ENCODE results near the gene BTBD2.

The BTBD2 gene

GRCh38 chr19:1981253-1981652 lies 34.3 kb downstream of the BTBD2 start:
- no peak for DNase-seq

GRCh38 chr19:1980809-1981181 lies 34.7 kb downstream of the BTBD2 start:
- no peak for DNase-seq

GRCh38 chr19:1980091-1980808 lies 35.3 kb downstream of the BTBD2 start:
- no peak for DNase-seq

DNA sequence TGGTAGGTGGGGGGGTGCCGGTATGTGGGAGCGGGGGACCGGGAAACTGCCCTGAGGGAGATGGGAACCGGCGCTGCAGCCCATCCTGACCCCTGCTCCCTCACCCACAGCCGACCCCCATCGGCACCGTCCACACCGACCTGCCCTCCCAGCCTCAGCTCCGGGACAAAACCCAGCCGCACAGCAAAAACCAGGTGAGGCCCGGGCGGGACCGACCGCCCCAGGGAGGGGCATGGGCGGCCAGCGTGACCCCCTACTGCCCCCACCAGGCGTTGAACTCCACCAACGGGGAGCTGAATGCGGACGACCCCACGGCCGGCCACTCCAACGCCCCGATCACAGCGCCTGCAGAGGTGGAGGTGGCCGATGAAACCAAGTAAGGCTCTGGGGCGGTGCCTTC lies 35.9 kb downstream of the BTBD2 start:
- no peak for DNase-seq

- no peak for DNase-seq
Measured at GRCh38 chr19:1979017-1979416, 36.5 kb downstream of the BTBD2 start.

- DNase-seq, result no peak
Measured at GRCh38 chr19:1978346-1978894, 37.1 kb downstream of the BTBD2 start.

GRCh38 chr19:1977120-1977519 lies 38.4 kb downstream of the BTBD2 start:
- no peak for DNase-seq

DNA sequence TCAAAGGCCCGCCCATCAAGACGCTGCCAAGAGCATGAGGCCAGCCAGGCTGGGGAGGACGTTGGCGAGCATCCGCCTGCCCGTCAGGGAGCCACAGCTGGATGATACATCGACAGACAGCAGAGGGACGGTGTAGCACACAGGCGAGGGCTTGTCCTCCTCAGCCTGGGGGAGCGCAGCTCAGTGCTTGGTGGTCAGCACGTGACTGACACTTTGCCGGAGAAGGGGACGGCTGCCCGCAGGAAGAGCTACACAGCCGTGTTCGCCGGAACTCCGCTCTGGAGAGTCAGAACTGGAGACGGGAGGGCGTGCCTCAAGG lies 40.4 kb downstream of the BTBD2 start:
- DNase-seq, result no peak

DNA sequence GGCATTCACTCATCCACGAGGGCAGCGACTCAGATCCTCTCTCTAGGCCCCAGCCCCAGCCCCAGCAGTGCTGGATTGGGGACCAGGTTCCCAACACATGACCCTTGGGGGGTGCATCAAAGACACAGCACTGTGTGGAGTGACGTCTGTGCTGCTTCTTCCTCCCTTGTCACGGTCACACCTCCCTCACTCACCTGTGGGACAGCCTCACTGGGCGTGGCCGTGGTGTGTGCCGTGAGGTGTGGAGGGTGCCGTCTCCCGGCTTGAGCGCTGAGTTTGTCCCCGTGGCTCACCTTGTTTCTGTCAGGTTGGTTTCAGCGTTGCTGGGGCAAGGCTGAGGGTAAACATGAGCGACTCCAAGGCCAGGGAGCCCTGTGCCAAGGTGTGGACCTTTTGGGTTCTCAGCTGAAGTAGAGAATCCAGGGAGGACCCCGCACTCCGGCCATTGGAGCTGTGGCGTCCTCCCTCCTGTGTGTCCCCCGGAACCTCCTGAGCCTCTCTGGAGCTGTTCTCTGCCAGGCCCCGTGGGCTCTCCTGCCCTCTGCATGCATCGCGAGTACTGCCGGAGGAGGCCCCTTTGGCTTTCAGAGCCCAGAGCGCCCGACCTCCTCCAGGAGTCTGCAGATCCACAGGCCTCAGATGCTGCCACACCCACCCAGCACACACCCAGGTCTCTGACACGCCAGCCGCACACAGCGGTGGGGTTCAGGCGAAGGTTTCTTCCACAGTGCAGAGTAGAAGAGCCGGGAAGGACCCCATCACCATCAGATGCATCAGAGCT lies 40.9 kb downstream of the BTBD2 start:
- DNase-seq, result no peak

DNA sequence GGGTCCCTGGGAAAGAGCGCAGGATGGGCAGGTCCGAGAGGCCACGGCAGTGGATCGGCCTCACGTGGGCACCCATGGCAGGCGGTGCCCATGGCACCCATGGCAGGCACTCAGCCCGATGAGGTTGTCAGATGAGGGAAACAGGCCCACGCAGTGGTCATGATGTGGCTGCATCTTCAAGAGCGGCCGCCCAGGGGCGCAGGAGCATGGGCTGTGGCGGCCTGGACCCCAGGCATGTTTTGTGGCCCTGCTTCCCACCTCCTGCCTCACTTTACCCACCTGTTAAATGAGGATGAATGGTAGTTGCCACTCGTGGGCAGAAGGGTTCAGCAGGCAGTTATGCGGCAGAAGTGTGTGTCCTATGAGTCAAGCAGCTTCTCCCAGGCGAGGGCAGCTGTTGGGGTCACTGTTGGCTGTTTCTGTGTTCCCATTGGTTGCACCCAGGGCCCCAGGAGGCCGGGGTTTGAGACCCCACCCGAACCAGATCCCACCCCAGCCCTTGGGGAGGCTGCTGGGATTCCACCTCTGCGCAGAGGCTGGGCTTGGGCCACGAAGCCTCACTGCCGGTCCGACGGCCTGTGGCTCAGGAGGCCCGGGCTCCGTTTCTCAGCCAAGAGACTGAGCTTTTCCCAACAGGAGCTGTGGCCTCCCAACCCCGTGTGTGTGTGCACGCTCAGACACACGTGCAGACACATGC lies 44.6 kb downstream of the BTBD2 start:
- DNase-seq, result no peak

GRCh38 chr19:1970003-1970805 lies 45.3 kb downstream of the BTBD2 start:
- no peak for DNase-seq

- no peak for DNase-seq
Measured at GRCh38 chr19:1969176-1970002, 46.1 kb downstream of the BTBD2 start.

DNA sequence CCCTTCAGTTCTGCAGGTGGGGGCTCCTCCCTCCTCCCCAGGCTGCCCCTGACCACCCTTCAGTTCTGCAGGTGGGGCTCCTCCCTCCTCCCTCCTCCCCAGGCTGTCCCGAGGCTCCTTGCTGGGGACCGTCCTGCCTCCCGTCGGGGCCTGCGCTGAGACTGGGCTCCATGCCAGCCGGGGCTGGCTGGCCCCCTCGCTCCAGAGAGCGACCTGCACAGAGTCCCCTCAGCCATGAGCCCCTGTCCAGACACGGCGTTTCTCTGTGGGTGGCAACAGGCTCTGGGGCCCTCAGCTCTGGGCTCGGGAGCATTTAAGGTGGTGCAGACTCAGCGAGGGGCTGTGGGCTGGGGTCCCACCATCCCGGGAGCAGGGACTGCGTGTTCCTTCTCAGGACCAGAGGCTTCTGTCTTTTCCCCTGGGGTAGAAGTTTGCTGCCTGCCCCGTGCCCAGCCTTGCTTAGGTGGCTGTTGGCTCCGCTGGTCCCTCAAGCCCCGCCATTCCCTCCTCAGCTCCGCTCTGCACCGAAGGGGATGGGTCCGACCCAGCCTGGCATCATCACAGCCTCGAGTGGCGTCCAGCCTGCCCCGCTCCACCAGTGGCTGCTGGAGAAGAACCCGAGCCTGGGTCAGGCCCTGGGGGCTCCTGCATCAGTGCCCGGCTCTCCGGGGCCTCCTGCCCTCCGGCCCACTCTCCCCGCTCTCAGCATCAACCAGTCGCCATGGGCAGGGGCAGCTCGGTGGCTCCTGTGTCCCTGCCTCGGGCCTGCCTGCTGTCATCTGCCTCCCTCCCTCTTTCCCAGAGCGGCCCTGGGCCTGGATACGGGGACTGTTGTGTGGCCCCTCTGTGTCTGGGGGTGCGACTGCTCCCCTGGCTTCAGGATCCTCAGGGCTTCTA lies 47.0 kb downstream of the BTBD2 start:
- no peak for DNase-seq

GRCh38 chr19:1967087-1967608 lies 48.4 kb downstream of the BTBD2 start:
- DNase-seq, result no peak

DNA sequence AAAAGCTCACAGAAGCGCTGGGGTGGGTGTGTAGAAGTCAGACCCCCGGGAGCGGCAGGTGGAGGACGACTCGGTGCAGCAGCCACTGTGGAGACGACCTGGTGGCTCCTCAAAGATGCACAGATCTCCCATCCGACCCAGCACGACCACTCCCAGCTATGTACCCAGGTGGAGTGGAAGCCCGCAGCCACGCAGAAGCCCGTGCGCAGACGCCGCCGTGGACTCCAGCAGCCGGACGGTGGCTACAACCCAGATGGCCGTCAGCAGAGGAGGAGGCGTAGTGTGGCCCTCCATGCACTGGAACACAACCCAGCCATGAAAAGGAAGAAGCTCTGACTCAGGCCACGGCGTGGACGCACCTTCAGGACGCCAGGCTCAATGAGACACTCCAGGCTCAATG lies 52.8 kb downstream of the BTBD2 start:
- DNase-seq, result no peak

- no peak for DNase-seq
Measured at GRCh38 chr19:1961000-1961883, 54.3 kb downstream of the BTBD2 start.

GRCh38 chr19:1959928-1960589 lies 55.5 kb downstream of the BTBD2 start:
- DNase-seq, result no peak

DNA sequence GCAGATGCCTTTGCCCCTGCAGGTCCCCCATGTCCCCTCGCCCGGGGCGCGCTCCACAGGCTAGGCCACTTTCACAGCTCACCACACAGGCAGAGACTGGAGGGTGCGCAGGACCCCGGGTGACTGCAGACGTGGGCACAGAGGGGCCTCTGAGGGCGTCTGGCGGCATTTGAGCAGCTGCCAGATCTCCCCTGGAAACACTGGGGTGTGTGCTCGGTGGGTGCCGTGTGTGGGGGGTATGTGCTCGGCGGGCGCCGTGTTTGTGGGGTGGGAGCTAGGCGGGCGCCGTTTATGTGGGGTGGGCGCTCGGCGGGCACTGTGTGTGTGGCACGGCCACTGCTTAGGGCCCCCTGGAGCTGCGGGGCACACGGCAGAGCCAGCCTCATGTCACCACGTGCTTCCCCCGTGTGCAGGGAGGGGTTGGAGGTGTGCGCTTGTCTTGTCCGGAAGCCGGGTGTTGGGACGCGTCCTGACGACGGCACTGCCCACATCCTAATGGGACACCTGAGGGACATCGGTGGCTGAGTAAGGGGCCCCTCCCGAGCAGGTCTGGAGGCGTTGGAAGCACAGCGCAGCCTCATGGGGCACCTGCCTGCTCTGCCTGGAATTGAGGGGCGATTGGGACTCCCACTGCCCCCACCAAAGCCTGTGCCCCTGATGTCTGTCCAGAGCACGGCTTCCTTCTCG lies 57.8 kb downstream of the BTBD2 start:
- DNase-seq, result no peak

All from inflammatory macrophage (primary cell).